Epithelial cell of esophagus (primary cell): ENCODE data around the gene LBR.
A peak's percentile ranks its signal among the peaks of the same experiment; 100 is the strongest.

ENCODE experiments used
- DNase-seq: peaks from one replicate; pipeline ENCODE4 v3.0.0; 2010; ENCODE audit warnings: low read depth
- H3K4me3 ChIP-seq: 2 replicates; pipeline ENCODE4 v1.5.1; 2011; ENCODE audit warnings: mild to moderate bottlenecking, low read length, control low read depth
- CTCF ChIP-seq: IDR thresholded peaks from 2 replicates; pipeline ENCODE4 v1.5.1; 2011; ENCODE audit warnings: low read depth, mild to moderate bottlenecking, low read length, control low read depth, inconsistent platforms; ENCODE audit not compliant: insufficient read depth; ENCODE audit errors: missing control alignments

LBR gene

GRCh38 chr1:225466848-225467192 is 39.0 kb upstream of the LBR start:
- no peak for DNase-seq
- H3K4me3 ChIP-seq, result no peak overlapping the region
- no peak for TF ChIP-seq CTCF

GRCh38 chr1:225465793-225466517 is 38.1 kb upstream of the LBR start:
- no peak for DNase-seq
- no peak overlapping the region for H3K4me3 ChIP-seq
- TF ChIP-seq CTCF, result no peak

- no peak for TF ChIP-seq CTCF
- H3K4me3 ChIP-seq, result no peak overlapping the region
- DNase-seq, result peak; percentile 41
Measured at GRCh38 chr1:225464851-225465792, 37.3 kb upstream of the LBR start.

GRCh38 chr1:225462714-225463574 is 35.1 kb upstream of the LBR start:
- DNase-seq, result peak; percentile 32
- no peak overlapping the region for H3K4me3 ChIP-seq
- no peak for TF ChIP-seq CTCF

GRCh38 chr1:225462429-225462713 is 34.5 kb upstream of the LBR start:
- no peak for DNase-seq
- H3K4me3 ChIP-seq, result no peak overlapping the region
- TF ChIP-seq CTCF, result no peak

GRCh38 chr1:225461533-225462428 is 33.9 kb upstream of the LBR start:
- no peak for DNase-seq
- TF ChIP-seq CTCF, result no peak
- no peak overlapping the region for H3K4me3 ChIP-seq
